ENCODE results near the gene LHFPL2. TPM values are rescaled to one million over a fixed set of nuclear protein-coding genes. Genes with fewer than 3 reads are reported as not detected.

LHFPL2 gene
- total RNA-seq, 6 experiments from 2014 or later, result 14.4 to 18.9 (median 16.7) TPM

DNA sequence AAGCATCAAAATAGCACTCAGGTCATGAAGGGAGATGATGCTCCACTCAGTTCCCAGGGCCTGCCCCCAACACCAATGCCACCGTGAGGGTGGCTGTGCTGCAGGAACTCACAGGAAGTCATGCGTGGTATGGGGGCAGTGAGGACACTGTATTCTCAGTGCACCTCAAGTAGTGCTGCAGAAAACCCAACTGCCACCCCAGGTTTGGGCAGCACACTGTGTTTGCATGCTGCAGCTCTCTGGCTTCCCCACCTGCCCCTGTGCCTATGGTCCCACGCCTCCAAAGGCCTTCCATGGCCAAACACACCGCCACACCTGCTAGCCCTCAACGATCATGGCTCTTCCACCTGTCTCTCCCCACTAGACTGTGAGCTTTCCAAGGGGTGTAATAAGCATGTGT, 14.3 kb downstream of the LHFPL2 start:
- peaks cover 42% of the 10 kb centered on the region for H3K4me1 Mint-ChIP-seq (ENCODE audit: low read depth)

DNA sequence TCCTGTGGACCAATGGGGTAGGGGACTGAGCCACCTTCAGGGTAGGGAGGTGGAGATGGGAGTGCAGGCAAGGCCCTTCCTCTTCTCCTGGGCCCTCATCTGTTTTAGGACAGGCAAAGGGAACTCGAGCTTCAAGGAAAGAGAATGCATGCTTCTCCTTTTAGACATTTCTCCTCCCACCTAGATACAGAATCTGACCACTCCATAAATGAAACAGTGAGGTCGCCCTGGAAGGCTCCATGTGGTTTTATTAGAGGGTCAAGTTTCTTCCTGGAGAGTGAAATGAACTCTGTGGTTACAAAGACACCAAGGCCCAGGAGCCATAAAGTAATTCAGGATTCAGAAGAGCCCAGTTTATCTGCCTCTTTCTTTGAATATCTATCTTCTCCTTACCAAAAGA, 14.9 kb downstream of the LHFPL2 start:
- H3K4me3 Mint-ChIP-seq, result no peak overlapping the region
- peaks cover 42% of the 10 kb centered on the region for H3K4me1 Mint-ChIP-seq (ENCODE audit: low read depth)
- TF ChIP-seq, protein P1, sequence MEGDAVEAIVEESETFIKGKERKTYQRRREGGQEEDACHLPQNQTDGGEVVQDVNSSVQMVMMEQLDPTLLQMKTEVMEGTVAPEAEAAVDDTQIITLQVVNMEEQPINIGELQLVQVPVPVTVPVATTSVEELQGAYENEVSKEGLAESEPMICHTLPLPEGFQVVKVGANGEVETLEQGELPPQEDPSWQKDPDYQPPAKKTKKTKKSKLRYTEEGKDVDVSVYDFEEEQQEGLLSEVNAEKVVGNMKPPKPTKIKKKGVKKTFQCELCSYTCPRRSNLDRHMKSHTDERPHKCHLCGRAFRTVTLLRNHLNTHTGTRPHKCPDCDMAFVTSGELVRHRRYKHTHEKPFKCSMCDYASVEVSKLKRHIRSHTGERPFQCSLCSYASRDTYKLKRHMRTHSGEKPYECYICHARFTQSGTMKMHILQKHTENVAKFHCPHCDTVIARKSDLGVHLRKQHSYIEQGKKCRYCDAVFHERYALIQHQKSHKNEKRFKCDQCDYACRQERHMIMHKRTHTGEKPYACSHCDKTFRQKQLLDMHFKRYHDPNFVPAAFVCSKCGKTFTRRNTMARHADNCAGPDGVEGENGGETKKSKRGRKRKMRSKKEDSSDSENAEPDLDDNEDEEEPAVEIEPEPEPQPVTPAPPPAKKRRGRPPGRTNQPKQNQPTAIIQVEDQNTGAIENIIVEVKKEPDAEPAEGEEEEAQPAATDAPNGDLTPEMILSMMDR (IDR thresholded peaks at IDR 0.05), result no peak
- peaks cover 5% of the 10 kb centered on the region for H3K27me3 Mint-ChIP-seq (ENCODE audit: insufficient read depth)
- peaks cover 30% of the 10 kb centered on the region for H3K36me3 Mint-ChIP-seq (ENCODE audit: low read depth)
- H3K27ac Mint-ChIP-seq, result no peak overlapping the region
- no peak for DNase-seq
- no peaks in the 10 kb centered on the region for H3K9me3 Mint-ChIP-seq

More for the DNA sequence above, 14.3 kb downstream of the LHFPL2 start:
- Mint-ChIP-seq H3K4me3 (no peak overlapping the region), H3K36me3 (ENCODE audit: low read depth) (peaks cover 28% of the 10 kb centered on the region), H3K9me3 (no peaks in the 10 kb centered on the region), H3K27ac (no peak overlapping the region), H3K27me3 (ENCODE audit: insufficient read depth) (peaks cover 5% of the 10 kb centered on the region)
- no peak for DNase-seq
- TF ChIP-seq, protein P1 (IDR thresholded peaks at IDR 0.05), result no peak

DNA sequence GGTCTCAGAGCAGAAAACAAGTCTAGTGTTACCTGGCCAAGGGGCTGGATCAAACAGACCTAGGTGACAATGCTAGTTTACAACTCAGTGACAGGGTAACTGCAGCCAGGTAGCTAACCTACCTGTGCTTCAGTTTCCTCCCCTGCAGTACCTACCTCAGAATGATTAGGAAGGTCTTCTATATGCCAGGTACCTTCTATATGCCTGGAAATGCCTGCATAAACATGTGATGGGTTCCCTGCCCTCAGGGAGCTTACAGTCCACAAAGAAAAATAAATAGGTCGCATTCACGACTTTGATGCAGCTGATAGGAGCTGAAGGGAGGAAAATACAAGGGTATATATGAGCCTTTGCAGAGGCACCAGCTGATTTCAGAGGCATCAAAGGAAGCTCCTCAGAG, 16.1 kb downstream of the LHFPL2 start:
- H3K4me1 Mint-ChIP-seq (ENCODE audit: low read depth), result peaks cover 43% of the 10 kb centered on the region
- peaks cover 35% of the 10 kb centered on the region for H3K36me3 Mint-ChIP-seq (ENCODE audit: low read depth)
- no peak overlapping the region for H3K4me3 Mint-ChIP-seq
- DNase-seq, result no peak
- H3K9me3 Mint-ChIP-seq, result no peaks in the 10 kb centered on the region
- peaks cover 5% of the 10 kb centered on the region for H3K27me3 Mint-ChIP-seq (ENCODE audit: insufficient read depth)
- H3K27ac Mint-ChIP-seq, result no peak overlapping the region
- TF ChIP-seq, protein P1 (IDR thresholded peaks at IDR 0.05), result no peak

DNA sequence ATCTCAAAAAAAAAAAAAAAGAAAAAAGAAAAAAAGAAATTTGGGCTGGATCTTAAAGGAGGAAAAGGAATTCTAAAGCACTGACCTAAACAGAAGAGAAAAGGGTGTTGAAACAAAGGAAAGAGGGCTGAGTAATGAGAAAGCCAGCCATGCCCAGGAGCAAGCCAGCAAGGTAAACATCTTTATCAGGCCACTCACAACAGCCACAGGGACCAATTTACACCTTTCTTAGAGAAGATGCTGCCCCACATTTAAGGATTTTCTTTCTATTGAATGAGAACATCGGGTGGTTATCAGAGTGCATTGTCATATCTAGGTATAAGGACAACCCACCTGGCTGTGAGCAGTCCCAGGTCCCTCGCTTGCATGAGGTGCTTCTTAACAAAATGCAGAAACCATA, 16.6 kb downstream of the LHFPL2 start:
- Mint-ChIP-seq H3K27me3 (ENCODE audit: insufficient read depth) (peaks cover 5% of the 10 kb centered on the region), H3K4me3 (no peak overlapping the region), H3K9me3 (no peaks in the 10 kb centered on the region), H3K36me3 (ENCODE audit: low read depth) (peaks cover 35% of the 10 kb centered on the region), H3K27ac (no peak overlapping the region), H3K4me1 (ENCODE audit: low read depth) (peaks cover 46% of the 10 kb centered on the region)
- DNase-seq, result no peak
- TF ChIP-seq, protein P1 (IDR thresholded peaks at IDR 0.05), result no peak

DNA sequence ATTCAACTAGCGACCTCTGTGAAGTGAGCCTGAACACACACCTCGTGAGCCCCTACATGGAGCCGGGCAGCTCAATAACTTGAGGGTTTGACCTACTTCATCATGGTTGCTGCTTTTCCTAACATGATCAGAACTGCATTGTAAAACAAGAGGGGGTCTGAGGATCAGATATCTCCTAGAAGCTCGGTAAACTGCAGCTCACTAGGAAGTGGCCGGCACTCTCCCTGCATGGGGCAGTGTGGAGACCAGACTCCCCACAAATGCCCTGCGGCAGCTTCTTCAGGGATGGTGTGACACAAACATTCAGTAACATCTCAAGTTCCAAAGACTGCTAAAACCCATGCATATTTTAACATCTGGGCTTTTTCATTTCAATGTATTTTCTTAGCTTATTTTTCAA, 18.5 kb downstream of the LHFPL2 start:
- H3K36me3 Mint-ChIP-seq (ENCODE audit: low read depth), result peaks cover 32% of the 10 kb centered on the region
- H3K27me3 Mint-ChIP-seq (ENCODE audit: insufficient read depth), result peaks cover 3% of the 10 kb centered on the region; the same call in 1 of the 2 replicates
- no peak overlapping the region for H3K4me3 Mint-ChIP-seq
- no peak overlapping the region for H3K27ac Mint-ChIP-seq
- H3K4me1 Mint-ChIP-seq (ENCODE audit: low read depth), result peaks cover 51% of the 10 kb centered on the region
- no peak for DNase-seq
- no peaks in the 10 kb centered on the region for H3K9me3 Mint-ChIP-seq
- TF ChIP-seq, protein P1 (IDR thresholded peaks at IDR 0.05), result no peak

DNA sequence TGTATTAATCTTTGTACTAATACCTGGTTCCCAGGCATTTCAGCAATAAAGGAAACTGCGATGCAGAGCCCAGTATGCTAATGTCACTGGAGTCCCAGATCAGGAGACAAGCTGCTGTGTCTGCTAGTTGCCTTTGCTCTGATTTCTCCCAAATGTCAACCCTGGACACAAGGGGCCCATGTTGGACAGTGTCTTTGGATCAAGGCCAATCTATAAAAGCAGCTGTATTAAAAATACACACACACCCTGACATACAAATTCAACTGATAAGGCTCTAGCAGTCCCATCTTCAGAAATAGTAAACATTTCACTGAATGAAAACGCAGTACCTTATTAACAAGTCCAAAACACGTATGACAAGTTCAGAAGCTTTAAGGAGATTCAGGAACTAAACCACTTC, 18.9 kb downstream of the LHFPL2 start:
- peaks cover 32% of the 10 kb centered on the region for H3K36me3 Mint-ChIP-seq (ENCODE audit: low read depth)
- H3K9me3 Mint-ChIP-seq, result no peaks in the 10 kb centered on the region

More for the DNA sequence above, 18.9 kb downstream of the LHFPL2 start:
- TF ChIP-seq, protein P1 (IDR thresholded peaks at IDR 0.05), result no peak
- H3K27me3 Mint-ChIP-seq (ENCODE audit: insufficient read depth), result peaks cover 3% of the 10 kb centered on the region; the same call in 1 of the 2 replicates
- peaks cover 47% of the 10 kb centered on the region for H3K4me1 Mint-ChIP-seq (ENCODE audit: low read depth)
- no peak overlapping the region for H3K4me3 Mint-ChIP-seq
- no peak overlapping the region for H3K27ac Mint-ChIP-seq
- DNase-seq, result no peak

Measured in HFFc6 (cell line).